GM19240 (cell line): Measurements from ENCODE around the gene ADAMTS7.
"Not testable (repeated sequence)": the region's sequence is repeated elsewhere in the genome, so short reads cannot be mapped to it uniquely, and the experiment has no call there.

Experiments
- DNase-seq: peaks from one replicate; pipeline ENCODE4 v3.0.0; 2011; ENCODE audit warnings: low spot score; ENCODE audit not compliant: insufficient read length

Gene ADAMTS7

DNA sequence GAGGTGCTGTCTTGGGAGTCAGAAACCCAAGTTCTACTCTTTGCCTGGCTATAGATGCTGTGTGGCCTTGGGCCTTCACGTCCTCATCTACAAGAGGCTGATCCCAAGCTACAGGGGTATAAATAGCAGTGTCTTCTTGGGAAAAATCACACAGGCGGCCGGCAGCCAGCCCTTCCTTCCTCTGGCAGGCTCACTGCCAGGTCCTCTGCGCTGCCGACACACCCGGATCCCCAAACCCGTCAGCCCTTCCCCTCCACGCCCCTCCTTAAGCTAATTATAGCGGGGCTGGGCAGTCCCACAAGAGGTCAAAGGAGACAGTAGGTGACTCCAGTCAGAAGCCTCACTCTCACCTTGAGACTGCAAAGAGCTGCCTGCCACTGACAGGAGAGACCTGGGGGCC lies 31.3 kb downstream of the ADAMTS7 start:
- DNase-seq = not testable (repeated sequence)

DNA sequence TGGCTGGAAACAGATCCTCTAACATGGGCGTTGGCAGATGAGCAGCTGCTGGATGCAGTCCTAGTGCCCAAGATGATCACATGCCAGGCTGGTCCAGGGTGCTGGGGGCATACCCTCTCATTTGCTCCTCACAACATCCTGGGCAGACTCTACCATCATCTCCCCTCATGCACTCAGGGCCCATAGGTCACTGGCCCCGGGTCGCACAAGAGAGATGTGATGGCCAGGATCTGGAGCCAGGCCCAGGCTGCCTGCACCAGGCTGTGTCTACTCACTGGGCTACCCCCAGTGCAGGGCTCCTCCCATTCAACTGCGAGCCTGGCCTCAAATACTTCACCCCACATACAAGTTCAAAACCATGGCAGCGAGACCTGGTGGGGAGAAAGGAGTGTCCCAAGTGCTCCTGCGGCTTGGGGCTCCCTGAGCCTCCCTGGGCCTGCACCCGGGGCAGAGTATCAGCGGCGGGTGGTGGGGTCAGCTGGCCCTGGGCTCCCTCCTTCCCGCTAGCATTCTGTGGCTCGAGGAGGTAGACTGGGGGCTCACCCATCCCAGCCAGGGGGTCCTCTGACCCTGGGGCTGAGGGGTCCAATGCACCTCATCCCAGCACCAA lies 32.0 kb downstream of the ADAMTS7 start:
- not testable (repeated sequence) for DNase-seq

GRCh38 chr15:78778422-78778821 lies 32.8 kb downstream of the ADAMTS7 start:
- DNase-seq = no peak

DNA sequence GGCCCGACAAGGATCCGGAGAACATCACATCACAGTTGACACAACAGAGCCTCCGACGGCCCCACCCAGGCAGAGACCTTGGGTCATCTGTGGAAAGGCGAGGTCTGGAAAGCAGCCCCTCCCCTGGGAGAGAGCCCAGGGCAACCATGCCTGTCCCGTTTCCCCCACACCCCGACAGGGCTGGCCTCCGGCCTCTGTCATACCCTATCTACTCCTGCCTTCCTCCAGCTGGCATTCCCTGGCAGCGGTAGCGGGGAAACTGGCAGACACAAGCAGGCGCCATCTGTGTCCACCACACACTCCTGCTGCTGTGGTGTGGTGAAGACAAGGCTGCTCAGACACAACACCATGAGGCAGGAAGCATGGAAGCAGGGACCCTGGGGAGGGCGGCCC lies 33.3 kb downstream of the ADAMTS7 start:
- not testable (repeated sequence) for DNase-seq

- not testable (repeated sequence) for DNase-seq
Observed at GRCh38 chr15:78777290-78777952, 33.8 kb downstream of the ADAMTS7 start.

DNA sequence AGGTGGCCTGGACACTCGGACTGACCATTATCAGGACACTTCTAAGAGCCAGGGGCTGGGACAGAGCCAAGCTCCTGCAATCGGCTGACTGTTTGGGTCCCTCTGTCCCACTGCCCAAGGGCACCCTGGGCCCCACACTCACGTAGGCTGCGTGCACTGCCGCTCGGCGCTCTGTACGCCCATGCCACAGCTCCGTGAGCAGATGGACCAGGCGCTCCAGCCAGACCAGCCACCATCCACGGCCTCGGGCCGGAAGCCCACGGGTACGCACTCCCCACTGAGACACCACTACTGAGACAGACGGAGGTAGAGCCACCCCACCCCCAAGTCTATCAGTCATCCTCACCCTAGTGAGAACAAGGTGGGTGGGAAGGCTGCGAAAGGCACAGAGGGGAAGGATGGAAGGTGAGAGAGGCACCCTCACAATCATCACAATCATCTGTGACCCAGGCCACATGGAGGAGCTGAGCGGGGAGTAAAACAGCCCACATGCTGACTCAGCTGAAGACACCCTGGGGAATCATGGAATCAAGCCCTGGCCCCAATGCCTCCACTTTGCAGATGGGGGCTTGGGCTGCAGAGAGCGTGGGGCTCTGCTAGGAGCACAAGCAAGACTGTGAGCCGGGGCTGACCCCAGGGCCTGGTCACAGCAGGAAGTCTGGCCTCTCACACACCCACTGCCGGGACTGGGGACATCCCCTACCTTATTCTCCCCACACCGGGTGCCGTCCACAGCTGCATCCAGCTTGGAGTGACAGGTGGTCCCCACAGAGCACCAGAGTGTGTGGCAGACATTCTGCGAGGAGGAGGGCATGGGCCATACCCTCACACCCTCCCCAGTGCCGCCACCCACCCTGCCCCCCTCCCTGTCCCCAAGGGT lies 35.0 kb downstream of the ADAMTS7 start:
- DNase-seq = not testable (repeated sequence)

GRCh38 chr15:78775472-78775871 lies 35.8 kb downstream of the ADAMTS7 start:
- no peak for DNase-seq

GRCh38 chr15:78774451-78774990 lies 36.7 kb downstream of the ADAMTS7 start:
- not testable (repeated sequence) for DNase-seq

DNA sequence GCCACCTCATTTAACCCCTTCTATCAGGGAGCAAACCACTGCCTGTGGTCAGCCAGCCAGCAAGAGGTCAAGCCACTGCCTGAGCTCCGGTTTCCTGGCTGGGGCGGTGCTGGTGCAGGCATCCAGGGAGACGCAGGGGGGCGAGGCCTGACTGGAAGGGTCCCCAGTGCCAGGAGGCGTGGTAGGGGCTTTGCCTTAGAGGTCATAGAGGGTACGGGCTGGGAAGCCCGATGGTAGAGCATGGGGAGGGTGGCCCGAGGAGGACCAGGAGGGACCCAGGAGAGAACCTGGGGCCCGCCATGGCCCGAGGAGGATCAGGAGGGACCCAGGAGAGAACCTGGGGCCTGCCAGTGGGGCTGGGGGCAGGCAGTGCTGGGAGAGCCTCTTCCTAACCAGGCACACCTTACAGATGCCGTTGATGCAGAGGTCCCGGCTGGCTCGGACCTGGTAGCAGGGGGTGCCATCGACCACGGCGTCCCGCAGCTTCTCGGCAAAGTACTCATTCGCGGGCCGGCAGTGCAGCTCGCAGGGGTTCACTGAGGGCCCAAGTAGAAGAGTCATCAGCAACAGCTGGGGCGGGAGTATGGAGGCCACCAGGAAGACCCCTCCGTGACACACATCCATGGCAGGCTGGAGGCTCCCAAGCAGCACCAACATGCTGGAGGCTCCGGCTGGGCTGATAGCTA lies 37.4 kb downstream of the ADAMTS7 start:
- DNase-seq = not testable (repeated sequence)

- DNase-seq = no peak
Observed at GRCh38 chr15:78772738-78773137, 38.5 kb downstream of the ADAMTS7 start.

GRCh38 chr15:78771436-78772000 lies 39.7 kb downstream of the ADAMTS7 start:
- DNase-seq = not testable (repeated sequence)

GRCh38 chr15:78771020-78771419 lies 40.2 kb downstream of the ADAMTS7 start:
- DNase-seq = not testable (repeated sequence)

GRCh38 chr15:78769473-78770225 lies 41.6 kb downstream of the ADAMTS7 start:
- DNase-seq = not testable (repeated sequence)

GRCh38 chr15:78768531-78769408 lies 42.5 kb downstream of the ADAMTS7 start:
- DNase-seq = no peak

GRCh38 chr15:78768096-78768495 lies 43.2 kb downstream of the ADAMTS7 start:
- DNase-seq = no peak

DNA sequence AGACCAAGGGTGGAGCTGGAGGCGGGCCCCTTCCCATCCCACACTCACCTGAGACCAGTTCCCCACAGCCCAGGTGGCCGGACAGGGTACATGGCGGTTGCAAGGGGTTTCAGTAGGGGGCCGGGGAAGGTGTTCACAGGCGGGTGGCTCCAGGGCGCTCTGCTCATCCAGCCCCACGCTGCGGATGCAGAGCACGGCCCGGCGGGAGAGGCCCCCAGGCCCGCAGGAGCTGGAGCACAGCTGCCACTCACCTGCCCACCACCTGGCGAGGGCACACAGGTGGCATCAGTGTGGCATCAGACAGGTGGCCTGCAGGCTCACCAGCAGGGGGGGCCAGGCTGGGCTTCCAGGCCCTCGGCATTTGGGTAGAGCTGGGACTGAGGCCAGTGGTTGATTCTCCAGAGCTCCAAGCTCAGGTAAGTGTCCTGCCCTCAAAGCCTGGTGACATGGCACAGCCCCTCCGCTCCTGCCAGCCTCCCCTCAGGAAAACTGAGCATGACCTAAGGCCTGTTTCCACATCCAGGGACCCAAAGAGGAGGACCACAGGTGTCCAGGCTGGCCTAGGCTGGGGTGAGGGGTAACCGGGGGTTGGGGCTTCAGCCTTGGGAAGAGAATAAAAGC lies 43.8 kb downstream of the ADAMTS7 start:
- no peak for DNase-seq

DNA sequence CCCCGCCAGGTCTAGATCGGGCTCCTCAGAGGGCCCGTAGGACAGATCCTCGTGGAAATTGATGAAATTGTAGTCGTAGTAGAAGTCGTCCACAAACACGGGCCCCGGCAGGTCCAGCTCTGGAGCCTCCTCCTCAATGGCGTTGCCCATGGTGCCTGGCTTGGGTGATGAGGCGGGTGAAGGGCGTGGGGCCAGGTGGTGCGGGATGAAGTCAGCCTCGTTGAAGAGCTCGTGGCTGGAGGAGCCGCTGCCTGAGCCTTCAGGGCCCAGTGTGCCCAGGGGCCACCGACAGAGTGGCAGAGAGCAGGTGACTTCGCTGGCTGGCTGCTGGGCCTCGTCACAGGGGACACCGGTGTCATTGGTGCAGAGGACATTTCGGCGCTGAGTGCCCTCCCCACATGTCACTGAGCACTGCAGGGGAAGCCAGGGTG lies 44.6 kb downstream of the ADAMTS7 start:
- not testable (repeated sequence) for DNase-seq

DNA sequence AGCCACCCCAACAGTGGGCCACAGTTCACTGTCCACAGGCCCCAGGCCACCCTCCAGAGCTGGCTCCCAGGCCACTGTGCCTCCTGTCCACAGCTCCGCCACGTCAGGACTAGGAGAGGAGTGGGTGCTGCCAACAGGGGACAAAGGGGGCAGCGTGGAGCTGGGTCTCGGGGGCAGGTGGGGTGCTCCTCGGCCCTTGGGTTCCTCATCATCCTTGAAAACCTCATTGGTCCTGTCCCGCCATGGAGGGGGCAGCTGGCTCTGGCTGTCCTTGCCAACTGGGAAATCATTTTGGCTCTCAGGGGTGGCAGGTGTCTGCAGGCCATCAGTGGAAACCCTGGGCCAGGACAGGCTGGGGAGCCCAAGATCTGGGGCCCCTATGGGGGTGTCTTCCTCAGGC lies 45.2 kb downstream of the ADAMTS7 start:
- no peak for DNase-seq
